Smooth muscle cell (in vitro differentiated cells): Measurements from ENCODE around the gene MNX1. TPM values are rescaled to one million over a fixed set of nuclear protein-coding genes. Genes with fewer than 3 reads are reported as not detected.

Experiments
- DNase-seq: peaks from one replicate; lab custom pipeline; 2025; ENCODE audit not compliant: unreplicated experiment; lab: John Stamatoyannopoulos, UW
- H2AFZ ChIP-seq: fragments of 200-600 bp; sonication (generic); 2 replicates; pipeline ENCODE4 v1.6.0; 2016; ENCODE audit warnings: antibody characterized with exemption, low read depth, mild to moderate bottlenecking
- H3F3A ChIP-seq: fragments of 200-600 bp; sonication (generic); 2 replicates; pipeline ENCODE4 v1.6.0; 2017; ENCODE audit warnings: antibody characterized with exemption, low read depth
- H3K27ac ChIP-seq: fragments of 200-600 bp; sonication (generic); 2 replicates; pipeline ENCODE4 v1.5.1; 2016; ENCODE audit warnings: low read depth, mild to moderate bottlenecking
- H3K27me3 ChIP-seq: fragments of 200-600 bp; sonication (generic); 2 replicates; pipeline ENCODE4 v1.6.1; 2016; ENCODE audit warnings: low read depth, mild to moderate bottlenecking
- H3K36me3 ChIP-seq: fragments of 200-600 bp; sonication (generic); 2 replicates; pipeline ENCODE4 v1.5.1; 2016; ENCODE audit warnings: low read depth
- H3K4me1 ChIP-seq: fragments of 200-600 bp; sonication (generic); 2 replicates; pipeline ENCODE4 v1.5.1; 2016; ENCODE audit warnings: low read depth
- H3K4me2 ChIP-seq: fragments of 200-600 bp; sonication (generic); 2 replicates; pipeline ENCODE4 v1.6.0; 2016; ENCODE audit warnings: mild to moderate bottlenecking
- H3K4me3 ChIP-seq: fragments of 200-600 bp; sonication (generic); 2 replicates; pipeline ENCODE4 v1.5.1; 2016; ENCODE audit warnings: mild to moderate bottlenecking
- H3K79me2 ChIP-seq: fragments of 200-600 bp; sonication (generic); 2 replicates; pipeline ENCODE4 v1.6.0; 2016; ENCODE audit warnings: low read depth, mild to moderate bottlenecking
- H3K9ac ChIP-seq: fragments of 200-600 bp; sonication (generic); 2 replicates; pipeline ENCODE4 v1.6.0; 2016; ENCODE audit warnings: low read depth
- H3K9me3 ChIP-seq: fragments of 200-600 bp; sonication (generic); replicated peaks from 2 replicates; pipeline ENCODE4 v1.5.1; 2016; ENCODE audit warnings: low read depth
- H4K20me1 ChIP-seq: fragments of 200-600 bp; sonication (generic); 2 replicates; pipeline ENCODE4 v1.6.0; 2016; ENCODE audit warnings: low read depth
- WGBS: methylation state at CpG from one replicate; pipeline ENCODE4 v1.1.7; 2016; ENCODE audit warnings: low lambda C conversion rate; 5-methylcytosine and 5-hydroxymethylcytosine counted together
- polyA plus RNA-seq: library from polyadenylated mRNA; unstranded; fragments of >200 nt; fragmentation: Nextera tagmentation; extraction: Ambion mirVana; gene quantifications from 2 replicates; pipeline ENCODE4 v1.2.1, GENCODE V29; 2016
- total RNA-seq: library from RNA; depleted of rRNA; stranded (reverse); fragments of >200 nt; gene quantifications from 2 replicates; pipeline ENCODE4 v1.2.3, GENCODE V29; 2014
- TF ChIP-seq, protein P1 (sequence below): fragments of 200-600 bp; sonication (generic); IDR thresholded peaks from 2 replicates; pipeline ENCODE4 v1.5.1; 2017; ENCODE audit warnings: borderline replicate concordance, mild to moderate bottlenecking, antibody characterized with exemption; ENCODE audit not compliant: insufficient read depth, poor library complexity, severe bottlenecking

Gene MNX1
- total and polyA plus RNA-seq, 2 experiments from 2014 or later: not detected

DNA sequence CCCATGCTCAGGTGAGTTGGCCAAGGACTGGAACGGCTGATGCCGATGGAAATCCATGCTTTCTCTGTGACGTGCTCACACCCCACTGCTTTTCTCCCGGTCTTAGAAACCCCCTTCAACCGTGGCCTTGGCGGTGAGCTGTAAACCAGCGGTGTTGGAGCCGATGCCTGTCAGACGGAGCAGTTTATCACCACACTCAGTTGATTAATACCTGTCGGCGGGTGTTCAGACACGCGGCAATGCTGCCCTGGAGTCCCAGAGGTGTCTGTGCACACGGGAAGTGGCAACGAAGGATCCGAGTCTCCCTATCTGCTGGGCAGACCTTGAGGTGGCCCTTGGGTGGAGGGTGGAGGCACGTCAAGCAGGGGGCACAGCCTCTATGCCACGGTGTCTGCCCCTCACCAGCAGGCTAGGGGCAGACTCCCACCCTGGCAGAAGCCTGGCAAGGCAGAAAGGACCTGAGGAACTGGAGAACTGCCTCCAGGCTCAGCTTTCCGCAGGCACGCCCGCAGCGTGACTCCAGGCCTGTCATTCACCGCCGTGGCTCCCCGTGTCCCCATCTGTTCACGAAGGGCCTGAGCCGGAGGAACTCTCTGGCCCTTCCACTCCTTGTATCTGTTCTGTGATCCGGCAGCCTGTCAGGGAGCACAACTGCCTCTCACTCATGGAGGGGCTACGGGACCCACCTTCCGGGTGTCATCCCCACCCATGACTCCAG lies 34.6 kb upstream of the MNX1 start:
- 93% methylated on average over 30 of the region's 30 CpGs for WGBS
- Histone ChIP-seq H3K4me2 (no peak overlapping the region), H3K79me2 (no peaks in the 10 kb centered on the region), H3K9me3 (no peaks in the 10 kb centered on the region), H4K20me1 (no peaks in the 10 kb centered on the region), H3K27me3 (no peaks in the 10 kb centered on the region), H2AFZ (no peak overlapping the region), H3K4me1 (no peaks in the 10 kb centered on the region), H3K27ac (no peak overlapping the region), H3K36me3 (no peaks in the 10 kb centered on the region), H3F3A (no peaks in the 10 kb centered on the region), H3K4me3 (no peak overlapping the region), H3K9ac (no peak overlapping the region)
- TF ChIP-seq, protein P1, sequence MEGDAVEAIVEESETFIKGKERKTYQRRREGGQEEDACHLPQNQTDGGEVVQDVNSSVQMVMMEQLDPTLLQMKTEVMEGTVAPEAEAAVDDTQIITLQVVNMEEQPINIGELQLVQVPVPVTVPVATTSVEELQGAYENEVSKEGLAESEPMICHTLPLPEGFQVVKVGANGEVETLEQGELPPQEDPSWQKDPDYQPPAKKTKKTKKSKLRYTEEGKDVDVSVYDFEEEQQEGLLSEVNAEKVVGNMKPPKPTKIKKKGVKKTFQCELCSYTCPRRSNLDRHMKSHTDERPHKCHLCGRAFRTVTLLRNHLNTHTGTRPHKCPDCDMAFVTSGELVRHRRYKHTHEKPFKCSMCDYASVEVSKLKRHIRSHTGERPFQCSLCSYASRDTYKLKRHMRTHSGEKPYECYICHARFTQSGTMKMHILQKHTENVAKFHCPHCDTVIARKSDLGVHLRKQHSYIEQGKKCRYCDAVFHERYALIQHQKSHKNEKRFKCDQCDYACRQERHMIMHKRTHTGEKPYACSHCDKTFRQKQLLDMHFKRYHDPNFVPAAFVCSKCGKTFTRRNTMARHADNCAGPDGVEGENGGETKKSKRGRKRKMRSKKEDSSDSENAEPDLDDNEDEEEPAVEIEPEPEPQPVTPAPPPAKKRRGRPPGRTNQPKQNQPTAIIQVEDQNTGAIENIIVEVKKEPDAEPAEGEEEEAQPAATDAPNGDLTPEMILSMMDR: no peak
- no peak for DNase-seq

DNA sequence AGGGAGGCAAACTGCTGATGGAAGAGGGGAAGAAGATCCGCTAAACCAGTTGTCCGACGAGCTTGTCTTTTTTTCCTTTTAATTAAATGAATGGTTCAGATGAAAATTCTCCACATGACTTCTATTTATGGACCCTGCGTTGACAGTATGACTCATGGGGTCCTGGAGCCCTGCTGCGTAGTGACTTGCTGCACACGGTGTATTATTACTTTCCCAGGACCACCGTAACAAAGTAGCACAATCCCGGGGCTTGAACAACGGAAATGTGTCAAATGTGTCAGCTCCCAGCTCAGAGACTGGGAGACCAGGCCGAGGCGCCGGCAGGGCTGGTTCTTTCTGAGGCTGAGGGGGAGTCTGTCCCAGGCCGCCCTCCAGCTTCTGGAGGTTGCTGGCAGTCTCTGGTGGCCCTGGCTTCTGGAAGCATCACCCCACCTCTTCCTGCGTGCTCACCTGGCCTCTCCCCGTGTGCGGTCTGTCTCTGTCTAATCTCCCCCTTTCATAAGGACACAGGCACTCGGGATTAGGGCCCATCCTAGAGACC lies 33.8 kb upstream of the MNX1 start:
- H3K27ac ChIP-seq: no peak overlapping the region
- DNase-seq: no peak
- no peak overlapping the region for H2AFZ ChIP-seq
- no peak overlapping the region for H3K4me2 ChIP-seq
- no peak overlapping the region for H3K4me3 ChIP-seq
- no peak overlapping the region for H3K9ac ChIP-seq
- no peaks in the 10 kb centered on the region for H3K4me1 ChIP-seq
- H3K36me3 ChIP-seq: no peaks in the 10 kb centered on the region
- no peaks in the 10 kb centered on the region for H3K27me3 ChIP-seq
- H3F3A ChIP-seq: no peaks in the 10 kb centered on the region
- H4K20me1 ChIP-seq: no peaks in the 10 kb centered on the region
- TF ChIP-seq, protein P1: no peak
- H3K79me2 ChIP-seq: no peaks in the 10 kb centered on the region
- WGBS: 89% methylated on average over 17 of the region's 17 CpGs
- H3K9me3 ChIP-seq: no peaks in the 10 kb centered on the region

DNA sequence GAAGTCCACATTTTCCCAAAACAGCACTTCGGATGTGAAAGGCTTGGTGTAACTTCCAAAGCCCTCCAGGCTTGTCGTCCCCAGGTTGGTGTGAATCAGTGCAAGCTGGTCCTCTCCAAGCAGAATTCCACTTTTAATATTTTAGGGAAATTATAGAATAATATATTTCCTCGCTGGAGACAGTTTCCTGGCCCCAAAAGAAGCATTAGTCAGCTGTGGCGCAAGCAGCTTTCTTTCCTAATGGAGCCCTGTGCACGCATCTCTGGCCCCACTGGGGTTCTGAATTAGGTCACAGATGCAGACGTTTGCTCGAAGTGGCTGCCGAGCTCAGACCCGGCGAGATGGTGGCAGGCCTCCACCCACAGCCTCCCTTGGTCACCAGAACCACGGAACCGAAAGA lies 33.3 kb upstream of the MNX1 start:
- Histone ChIP-seq H3K4me3 (no peak overlapping the region), H3K9me3 (no peaks in the 10 kb centered on the region), H4K20me1 (no peaks in the 10 kb centered on the region), H3K36me3 (no peaks in the 10 kb centered on the region), H3K9ac (no peak overlapping the region), H3K4me1 (no peaks in the 10 kb centered on the region), H3F3A (no peaks in the 10 kb centered on the region), H3K4me2 (no peak overlapping the region), H2AFZ (no peak overlapping the region), H3K27me3 (no peaks in the 10 kb centered on the region), H3K27ac (no peak overlapping the region), H3K79me2 (no peaks in the 10 kb centered on the region)
- TF ChIP-seq, protein P1: no peak
- DNase-seq: no peak
- WGBS: 80% methylated on average over 12 of the region's 12 CpGs
